HCT116 (cell line): ENCODE results near the gene PGS1. TPM values are rescaled to one million over a fixed set of nuclear protein-coding genes. Genes with fewer than 3 reads are reported as not detected.
"Not testable (repeated sequence)": the region's sequence is repeated elsewhere in the genome, so short reads cannot be mapped to it uniquely, and the experiment has no call there.

Source experiments
- ATAC-seq: fragments of 200-7000 bp; cut with Tn5 transposase; 2 replicates; pipeline ENCODE4 v1.9.1; 2020; ENCODE audit warnings: mild to moderate bottlenecking, moderate library complexity
- BruUV-seq: library from RNA; stranded (reverse); fragments of 400-500 nt; replicated peaks from 2 replicates; lab custom pipeline; 2021; lab: Mats Ljungman, UMichigan
- CTCF ChIA-PET: fragments of 300-600 bp; sonication (Branson Sonifier 250); formaldehyde crosslinking; loops from one replicate; lab custom pipeline; 2021; ENCODE audit warnings: antibody characterized with exemption; lab: Charles Lee
- POLR2A ChIA-PET: fragments of 300-600, 350-600 bp; sonication (Branson Sonifier 250); formaldehyde crosslinking; loops from one replicate; lab custom pipeline; 2021; ENCODE audit warnings: antibody characterized with exemption; lab: Charles Lee
- RAD21 ChIA-PET, 2 experiments: fragments of 300-600 bp; sonication (Branson Sonifier 250); formaldehyde crosslinking; loops; one replicate each; lab custom pipeline; 2023; ENCODE audit warnings: low total read pairs in 2 of 2; ENCODE audit not compliant: uncharacterized antibody in 2 of 2, unreplicated experiment in 2 of 2, low non-redundant PET in 1 of 2; lab: Charles Lee
- DNase-seq: peaks from one replicate; pipeline ENCODE4 v3.0.0-alpha.2; 2010; ENCODE audit warnings: low read depth, low spot score
- H2AFZ ChIP-seq: fragments of 200-600 bp; shearing (Covaris generic), sonication (generic); 2 replicates; pipeline ENCODE4 v1.6.1; 2017; ENCODE audit warnings: low read depth, mixed run types, mixed read lengths, antibody characterized with exemption, low read length; ENCODE audit not compliant: poor library complexity, severe bottlenecking
- H3K27ac ChIP-seq: 2 replicates; pipeline ENCODE4 v1.5.1; 2012; ENCODE audit warnings: low read depth, low read length
- H3K27me3 ChIP-seq: fragments of 200-600 bp; sonication (generic); 2 replicates; pipeline ENCODE4 v1.6.1; 2016; ENCODE audit warnings: mixed run types, low read length, mixed read lengths; ENCODE audit not compliant: insufficient read depth
- H3K36me3 ChIP-seq, 2 experiments: fragments of 200-500 bp in 1 of 2; fragments of 200-600 bp in 1 of 2; sonication (Bioruptor generic) in 1 of 2; sonication (generic) in 1 of 2; 2 replicates each; pipeline versions ENCODE4 v1.5.1 to v1.6.1; 2014 to 2016; ENCODE audit warnings: low read length in 2 of 2, inconsistent platforms in 1 of 2, mixed read lengths in 1 of 2, mixed run types in 1 of 2; ENCODE audit not compliant: insufficient read depth in 2 of 2, control insufficient read depth in 1 of 2
- H3K4me1 ChIP-seq, 2 experiments: fragments of 200-600 bp in 1 of 2; sonication (generic) in 1 of 2; 2 replicates each; pipeline versions ENCODE4 v1.5.1 to v1.6.1; 2012 to 2017; ENCODE audit warnings: low read length in 2 of 2, inconsistent platforms in 1 of 2, mild to moderate bottlenecking in 1 of 2, mixed read lengths in 1 of 2, mixed run types in 1 of 2, moderate library complexity in 1 of 2; ENCODE audit not compliant: insufficient read depth in 2 of 2, control insufficient read depth in 1 of 2
- H3K4me2 ChIP-seq: fragments of 200-600 bp; sonication (generic); 2 replicates; pipeline ENCODE4 v1.6.1; 2017; ENCODE audit warnings: mixed run types, low read length, mixed read lengths
- H3K4me3 ChIP-seq, 2 experiments: fragments of 200-600 bp in 1 of 2; sonication (generic) in 1 of 2; replicated peaks in 1 of 2; 2 replicates each; pipeline ENCODE4 v1.5.1; 2011 to 2016; ENCODE audit warnings: low read length in 2 of 2, control low read depth in 1 of 2, low read depth in 1 of 2, mild to moderate bottlenecking in 1 of 2, mixed read lengths in 1 of 2, mixed run types in 1 of 2
- H3K79me2 ChIP-seq: fragments of 200-600 bp; sonication (generic); 2 replicates; pipeline ENCODE4 v1.6.1; 2017; ENCODE audit warnings: mild to moderate bottlenecking, mixed run types, low read length, moderate library complexity, mixed read lengths; ENCODE audit not compliant: insufficient read depth
- H3K9ac ChIP-seq: fragments of 200-600 bp; sonication (generic); 2 replicates; pipeline ENCODE4 v1.6.1; 2016; ENCODE audit warnings: low read length, mixed read lengths
- H3K9me2 ChIP-seq: fragments of 200-600 bp; sonication (generic), shearing (Covaris generic); 2 replicates; pipeline ENCODE4 v1.6.1; 2017; ENCODE audit warnings: mixed run types, mild to moderate bottlenecking, moderate library complexity; ENCODE audit not compliant: insufficient read depth
- H3K9me3 ChIP-seq, 2 experiments: fragments of 200-500 bp in 1 of 2; fragments of 200-600 bp in 1 of 2; sonication (Bioruptor generic) in 1 of 2; sonication (generic) in 1 of 2; 2 replicates each; pipeline ENCODE4 v1.6.1; 2014 to 2017; ENCODE audit warnings: low read length in 2 of 2, mixed read lengths in 2 of 2, inconsistent platforms in 1 of 2, low read depth in 1 of 2, mild to moderate bottlenecking in 1 of 2, mixed run types in 1 of 2, moderate library complexity in 1 of 2; ENCODE audit not compliant: control insufficient read depth in 1 of 2, insufficient read depth in 1 of 2
- H4K20me1 ChIP-seq: fragments of 200-600 bp; sonication (generic), shearing (Covaris generic); 2 replicates; pipeline ENCODE4 v1.6.1; 2017; ENCODE audit warnings: mixed run types, mild to moderate bottlenecking, moderate library complexity; ENCODE audit not compliant: insufficient read depth
- ATF3 ChIP-seq: IDR thresholded peaks from 2 replicates; pipeline ENCODE4 v1.6.1; 2012
- EZH2 ChIP-seq: fragments of 200-600 bp; sonication (generic); IDR thresholded peaks from 2 replicates; pipeline ENCODE4 v1.6.1; 2017; ENCODE audit warnings: antibody characterized with exemption, mixed run types
- EZH2phosphoT487 ChIP-seq: fragments of 200-600 bp; IDR thresholded peaks from 2 replicates; pipeline ENCODE4 v1.6.1; 2018; ENCODE audit warnings: antibody characterized with exemption, borderline replicate concordance
- MAX ChIP-seq: IDR thresholded peaks from 2 replicates; pipeline ENCODE4 v1.6.1; 2012
- RAD21 ChIP-seq: IDR thresholded peaks from 2 replicates; pipeline ENCODE4 v1.6.1; 2012; ENCODE audit warnings: low read depth, mild to moderate bottlenecking
- ZBTB33 ChIP-seq: IDR thresholded peaks from 2 replicates; pipeline ENCODE4 v1.6.1; 2011; ENCODE audit warnings: mild to moderate bottlenecking, low read length, moderate library complexity; ENCODE audit not compliant: insufficient replicate concordance; ENCODE audit errors: extremely low read depth
- intact Hi-C: fragments of 100-400 bp; cut with micrococcal nuclease; formaldehyde crosslinking; loops from 2 replicates; pipeline ENCODE4 v1.10.0; 2022
- total RNA-seq: library from RNA; stranded (reverse); gene quantifications from one replicate; pipeline ENCODE4 v1.2.1, GENCODE V29; 2021; ENCODE audit not compliant: unreplicated experiment

Gene PGS1
- total RNA-seq, 1 experiment from 2014 or later = 44.4 TPM

GRCh38 chr17:78462148-78462547 lies 83.7 kb downstream of the PGS1 start:
- Histone ChIP-seq H3K9me2 (no peaks in the 10 kb centered on the region), H3K4me2 (no peak overlapping the region), H2AFZ (no peak overlapping the region), H3K4me3 (no peak overlapping the region), H3K27me3 (no peaks in the 10 kb centered on the region), H3K9ac (no peak overlapping the region), H3K4me1 (no peaks in the 10 kb centered on the region), H3K79me2 (no peaks in the 10 kb centered on the region), H3K27ac (no peak overlapping the region), H4K20me1 (no peaks in the 10 kb centered on the region), H3K36me3 (no peaks in the 10 kb centered on the region), H3K9me3 (no peaks in the 10 kb centered on the region)
- CTCF ChIA-PET = no interaction called here
- RAD21 ChIA-PET = no interaction called here
- intact Hi-C loops = no loop called here
- BruUV-seq = no TSS peak
- DNase-seq = no peak
- no peak for TF ChIP-seq EZH2
- TF ChIP-seq ZBTB33 = no peak
- no peak for TF ChIP-seq MAX
- no peak for TF ChIP-seq RAD21
- no peak for TF ChIP-seq EZH2phosphoT487
- TF ChIP-seq ATF3 = no peak
- POLR2A ChIA-PET = no interaction called here
- no peak for ATAC-seq

- H3K9ac ChIP-seq, POLR2A ChIA-PET, DNase-seq, RAD21 ChIA-PET, H3K4me3 ChIP-seq, H4K20me1 ChIP-seq, H3K4me2 ChIP-seq, H3K27me3 ChIP-seq, H3K9me2 ChIP-seq, H3K36me3 ChIP-seq, intact Hi-C loops, CTCF ChIA-PET, H3K9me3 ChIP-seq, H2AFZ ChIP-seq, ATAC-seq, H3K79me2 ChIP-seq, H3K4me1 ChIP-seq, BruUV-seq, H3K27ac ChIP-seq: not testable (repeated sequence)
These were observed 87.8 kb downstream of the PGS1 start for GRCh38 chr17:78466109-78466785.
